Daoy (cell line): ENCODE data around the gene CCDC102B. TPM values are rescaled to one million over a fixed set of nuclear protein-coding genes. Genes with fewer than 3 reads are reported as not detected.
A peak's percentile ranks its signal among the peaks of the same experiment; 100 is the strongest.
"Not testable (repeated sequence)": the region's sequence is repeated elsewhere in the genome, so short reads cannot be mapped to it uniquely, and the experiment has no call there.

Source experiments
- DNase-seq: peaks from one replicate; pipeline ENCODE4 v3.0.0-alpha.2; 2015; ENCODE audit warnings: low read depth
- total RNA-seq: library from RNA; depleted of rRNA; stranded (reverse); fragments of >200 nt; shearing (Covaris generic); gene quantifications from 2 replicates; pipeline ENCODE4 v1.2.3, GENCODE V29; 2014

Gene CCDC102B
- total RNA-seq, 1 experiment from 2014 or later = 1.5 TPM

GRCh38 chr18:68830256-68831045 is 32.6 kb downstream of the CCDC102B start:
- DNase-seq = no peak

- DNase-seq = no peak
Observed at GRCh38 chr18:68833756-68834155, 35.9 kb downstream of the CCDC102B start.

DNA sequence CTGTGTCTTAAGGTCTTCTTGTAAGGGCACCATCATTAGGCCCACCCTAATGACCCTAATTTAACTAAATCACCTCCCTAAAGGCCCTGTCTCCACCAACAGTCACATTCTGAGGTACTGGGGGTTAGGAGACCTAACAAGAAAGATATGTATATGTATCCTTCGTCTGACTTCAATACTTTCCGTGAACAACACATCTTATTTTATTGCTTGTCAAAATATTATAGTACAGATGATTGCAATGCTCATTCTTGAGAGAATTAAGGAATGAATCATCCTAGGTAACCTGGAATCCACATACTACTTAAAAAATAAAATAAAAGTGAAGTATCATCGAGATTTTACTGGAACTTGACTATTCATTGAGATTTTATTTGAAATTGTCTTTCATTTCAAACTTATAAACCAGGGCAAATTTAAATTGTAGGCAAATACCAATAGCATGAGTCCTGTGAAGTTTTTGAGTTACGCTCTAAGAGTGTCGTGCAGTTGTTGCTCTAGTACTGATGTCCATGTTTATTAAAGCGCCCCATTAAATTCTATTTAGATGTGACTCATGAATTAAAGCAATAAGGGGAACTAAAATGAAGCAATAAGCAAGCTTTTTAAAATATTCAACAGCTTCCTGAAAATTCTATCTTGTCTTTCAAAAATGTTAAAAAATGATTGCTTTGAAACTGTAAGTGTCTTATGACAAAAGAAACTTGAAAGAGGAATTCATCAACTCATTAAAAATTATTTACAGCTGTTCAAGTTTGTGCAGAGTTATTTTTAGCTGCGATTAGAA is 40.0 kb downstream of the CCDC102B start:
- no peak for DNase-seq

DNA sequence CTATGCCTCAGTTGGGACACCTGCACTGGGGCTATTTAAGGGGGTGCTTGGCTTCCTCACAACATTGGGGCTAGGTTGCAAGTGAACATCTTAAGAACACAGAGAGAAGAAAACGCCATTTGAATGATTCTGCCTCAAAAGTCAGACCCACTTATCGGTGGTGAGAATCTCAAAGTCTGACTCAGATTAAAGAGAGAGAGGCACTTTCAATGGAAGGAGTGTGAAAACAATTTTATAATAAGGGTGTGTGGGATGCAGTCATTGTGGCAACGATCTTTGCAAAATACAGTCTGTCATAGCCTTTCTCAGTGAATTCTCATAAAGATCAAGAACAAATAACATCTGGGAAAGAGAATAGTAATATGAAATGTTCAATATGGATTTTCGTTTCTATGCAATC is 41.8 kb downstream of the CCDC102B start:
- DNase-seq = no peak

GRCh38 chr18:68840554-68841263 is 42.8 kb downstream of the CCDC102B start:
- peak; percentile 71 for DNase-seq

GRCh38 chr18:68841301-68841700 is 43.4 kb downstream of the CCDC102B start:
- DNase-seq = no peak

DNA sequence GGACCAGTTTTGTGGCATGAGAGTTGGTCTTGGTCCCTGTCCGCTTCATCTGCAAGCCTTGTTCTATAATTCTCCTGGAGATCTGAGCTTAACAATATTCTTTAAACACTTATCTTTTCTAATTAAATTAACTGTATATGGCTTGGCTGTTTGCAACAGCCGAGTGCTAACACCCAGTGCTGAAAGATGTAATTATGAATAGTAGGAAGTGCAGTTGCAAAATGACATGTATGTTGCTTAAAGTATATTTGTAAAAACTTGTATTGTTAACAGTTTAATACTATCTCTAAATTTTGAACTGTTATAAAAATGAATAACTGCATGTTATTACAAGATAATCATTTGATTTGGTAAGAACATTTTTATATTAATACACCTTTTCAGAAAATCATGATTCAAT is 45.1 kb downstream of the CCDC102B start:
- no peak for DNase-seq

- no peak for DNase-seq
Observed at GRCh38 chr18:68843473-68844089, 45.7 kb downstream of the CCDC102B start.

DNA sequence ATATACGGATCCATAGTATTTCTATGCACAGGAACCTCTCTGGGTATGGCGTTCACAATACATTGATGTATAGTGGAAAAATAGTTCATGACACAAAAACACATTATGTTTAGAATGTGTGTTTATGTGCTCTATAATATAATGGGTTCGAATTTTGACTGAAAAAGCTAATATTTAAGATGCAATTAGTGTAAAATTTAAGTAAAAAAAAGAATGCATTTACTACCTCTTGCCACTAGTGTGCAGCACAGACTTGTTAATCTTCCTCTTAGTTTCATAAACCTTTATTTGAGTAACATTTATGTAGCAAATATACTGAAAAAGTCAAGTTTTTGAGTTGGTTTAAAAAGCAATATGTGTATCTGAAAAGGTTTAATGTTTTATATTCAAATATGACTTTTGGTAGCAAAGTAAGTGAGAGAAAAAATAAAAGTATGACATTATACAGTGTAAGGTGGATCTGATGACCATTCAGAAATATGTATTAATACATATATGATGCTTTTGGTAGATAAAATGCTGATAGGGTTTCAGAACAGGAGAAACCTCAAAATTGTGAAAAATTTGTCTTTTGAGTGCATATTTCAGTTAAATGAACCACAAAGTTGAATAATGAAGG is 49.4 kb downstream of the CCDC102B start:
- no peak for DNase-seq

- no peak for DNase-seq
Observed at GRCh38 chr18:68848242-68848641, 50.4 kb downstream of the CCDC102B start.

GRCh38 chr18:68854786-68855391 is 57.0 kb downstream of the CCDC102B start:
- DNase-seq = no peak

GRCh38 chr18:68855491-68855890 is 57.6 kb downstream of the CCDC102B start:
- no peak for DNase-seq

- no peak for DNase-seq
Observed at GRCh38 chr18:68861365-68861764, 63.5 kb downstream of the CCDC102B start.

DNA sequence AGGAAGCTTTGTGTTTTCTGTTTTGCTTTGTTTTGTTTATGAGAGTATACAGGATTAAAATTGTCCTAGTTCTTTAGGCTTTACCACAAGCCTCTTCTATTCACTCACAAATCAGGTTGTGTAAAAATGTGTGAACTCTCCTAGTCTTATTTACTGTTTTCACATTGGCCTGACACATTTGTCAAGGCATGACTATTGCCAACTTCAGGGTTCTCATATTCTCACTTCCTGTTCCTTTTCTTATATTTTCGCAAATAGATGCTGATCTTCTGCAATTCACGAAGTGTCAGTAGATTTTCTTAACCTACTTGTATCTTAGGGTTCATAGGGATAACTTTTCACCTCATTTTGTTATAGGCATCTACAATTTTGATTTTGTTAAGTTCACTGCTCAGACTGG is 67.1 kb downstream of the CCDC102B start:
- no peak for DNase-seq

- no peak for DNase-seq
Observed at GRCh38 chr18:68865503-68865902, 67.6 kb downstream of the CCDC102B start.

- no peak for DNase-seq
Observed at GRCh38 chr18:68873003-68873402, 75.1 kb downstream of the CCDC102B start.

DNA sequence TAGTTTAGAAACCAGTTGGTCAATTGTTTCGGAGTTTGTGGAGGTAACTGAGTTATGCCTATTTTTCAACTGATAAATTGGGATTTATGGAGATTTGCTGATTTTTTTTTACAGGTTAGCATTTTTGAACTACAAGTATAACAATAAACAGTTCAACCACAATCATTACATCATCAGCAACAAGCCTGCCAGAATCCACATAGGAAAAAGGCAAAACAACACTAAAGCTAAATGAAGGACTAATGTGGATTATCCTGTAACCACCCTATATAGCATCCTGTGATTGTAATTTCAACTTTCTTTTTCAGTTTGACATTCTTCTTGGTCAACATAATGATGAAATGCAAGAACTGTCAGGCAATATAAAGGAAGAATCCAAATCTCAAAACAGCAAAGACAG is 76.5 kb downstream of the CCDC102B start:
- DNase-seq = no peak

DNA sequence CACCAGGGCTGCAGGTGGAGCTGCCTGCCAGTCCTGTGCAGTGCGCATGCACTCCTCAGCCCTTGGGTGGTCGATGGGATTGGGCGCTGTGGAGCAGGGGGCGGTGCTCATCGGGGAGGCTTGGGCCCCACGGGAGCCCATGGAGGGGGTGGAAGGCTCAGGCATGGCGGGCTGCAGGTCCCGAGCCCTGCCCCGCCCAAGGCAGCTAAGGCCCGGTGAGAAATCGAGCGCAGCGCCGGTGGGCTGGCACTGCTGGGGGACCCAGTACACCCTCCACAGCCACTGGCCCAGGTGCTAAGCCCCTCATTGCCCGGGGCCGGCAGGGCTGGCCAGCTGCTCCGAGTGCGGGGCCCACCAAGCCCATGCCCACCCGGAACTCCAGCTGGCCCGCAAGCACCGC is 82.1 kb downstream of the CCDC102B start:
- DNase-seq = not testable (repeated sequence)

DNA sequence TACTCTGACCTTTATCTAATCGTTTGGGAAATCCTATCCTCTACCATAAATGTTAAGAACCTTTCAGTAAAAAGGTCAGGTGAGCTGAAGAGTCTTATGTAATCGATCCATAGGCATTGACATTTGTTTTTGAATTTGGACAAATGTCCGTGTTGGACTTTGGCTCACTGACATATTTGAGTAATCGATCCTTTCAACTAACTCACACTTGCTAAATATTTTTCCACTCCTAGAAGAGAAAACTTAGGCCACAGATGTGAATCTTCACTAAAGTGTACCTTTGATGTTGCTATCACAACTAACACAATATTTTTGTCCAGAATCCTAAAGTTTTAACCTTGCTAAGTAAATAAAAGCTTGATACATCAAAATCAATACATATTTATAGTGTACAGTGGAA is 89.5 kb downstream of the CCDC102B start:
- DNase-seq = no peak

DNA sequence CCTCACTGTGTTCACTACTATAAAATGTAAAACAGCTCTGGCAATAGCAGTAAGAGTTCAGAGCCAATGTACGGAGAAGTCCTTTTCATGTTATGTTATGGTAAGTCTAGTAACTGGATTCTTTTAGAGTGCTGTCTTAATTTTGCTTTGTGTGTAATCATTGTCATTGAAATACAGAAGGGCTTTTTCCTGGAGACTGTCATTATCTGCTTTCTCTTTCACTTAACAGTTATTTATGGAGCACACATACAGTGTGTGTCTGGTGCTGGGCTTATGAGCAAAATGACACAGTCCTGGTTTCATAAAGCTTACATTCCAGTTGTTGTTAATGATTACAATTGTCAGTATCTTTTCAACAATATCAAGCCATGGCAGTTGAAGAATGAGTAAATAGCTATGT is 95.5 kb downstream of the CCDC102B start:
- DNase-seq = no peak

GRCh38 chr18:68897286-68897685 is 99.4 kb downstream of the CCDC102B start:
- DNase-seq = no peak
